B cell (primary cell): ENCODE measurements around the gene IQSEC3. TPM values are rescaled to one million over a fixed set of nuclear protein-coding genes. Genes with fewer than 3 reads are reported as not detected.

Source experiments
- ATAC-seq: fragments of 200-7000 bp; cut with Tn5 transposase; one replicate; pipeline ENCODE4 v1.10.0; 2021; ENCODE audit warnings: low read depth, mild to moderate bottlenecking, moderate number of reproducible peaks, moderate library complexity
- CTCF ChIA-PET: fragments of 350-600 bp; sonication (Branson Sonifier 250); formaldehyde crosslinking; loops from one replicate; lab custom pipeline; 2021; ENCODE audit warnings: antibody characterized with exemption, inconsistent platforms; lab: Charles Lee
- POLR2A ChIA-PET: fragments of 350-600 bp; sonication (Branson Sonifier 250); formaldehyde crosslinking; loops from one replicate; lab custom pipeline; 2021; ENCODE audit warnings: antibody characterized with exemption; lab: Charles Lee
- DNase-seq: peaks from one replicate; pipeline ENCODE4 v3.0.0; 2013
- H2AFZ ChIP-seq: 2 replicates; pipeline ENCODE4 v1.6.1; 2012; ENCODE audit warnings: mild to moderate bottlenecking, low read depth, low read length; ENCODE audit not compliant: insufficient read depth, poor library complexity, severe bottlenecking
- H3K27ac ChIP-seq, 2 donors: 1 replicate in 1 of 2; 2 replicates in 1 of 2; pipeline ENCODE4 v1.5.1; 2012 to 2013; ENCODE audit warnings: low read length in 2 of 2, mild to moderate bottlenecking in 2 of 2, moderate library complexity in 1 of 2
- H3K27me3 ChIP-seq, 4 experiments: fragments of 200-600 bp in 1 of 4; sonication (generic) in 1 of 4; replicated peaks in 1 of 4; 1 replicate in 2 of 4; 2 replicates in 2 of 4; pipeline versions ENCODE4 v1.6.1 to v1.7.0; 2013 to 2016; ENCODE audit warnings: low read length in 3 of 4, mild to moderate bottlenecking in 2 of 4, mixed read lengths in 1 of 4, moderate library complexity in 1 of 4; ENCODE audit not compliant: insufficient read depth in 4 of 4, control insufficient read depth in 3 of 4; ENCODE audit errors: control extremely low read depth in 1 of 4
- H3K36me3 ChIP-seq, 2 experiments: replicated peaks in 1 of 2; 1 replicate in 1 of 2; 2 replicates in 1 of 2; pipeline versions ENCODE4 v1.6.1 to v1.7.1; 2013; ENCODE audit warnings: low read length in 1 of 2; ENCODE audit not compliant: insufficient read depth in 2 of 2, control insufficient read depth in 1 of 2; ENCODE audit errors: control extremely low read depth in 1 of 2, extremely low read depth in 1 of 2
- H3K4me1 ChIP-seq, 2 donors: fragments of 200-600 bp in 1 of 2; sonication (generic) in 1 of 2; 1 replicate in 1 of 2; 2 replicates in 1 of 2; pipeline versions ENCODE4 v1.5.1 to v1.6.1; 2013 to 2017; ENCODE audit warnings: low read length in 2 of 2; ENCODE audit not compliant: control insufficient read depth in 2 of 2, insufficient read depth in 2 of 2
- H3K4me2 ChIP-seq: replicated peaks from 2 replicates; pipeline ENCODE3; 2012; ENCODE audit warnings: mild to moderate bottlenecking, low read depth, low read length; ENCODE audit not compliant: poor library complexity, severe bottlenecking
- H3K4me3 ChIP-seq, 5 experiments: fragments of 200-600 bp in 1 of 5; sonication (generic) in 1 of 5; 1 replicate in 3 of 5; 2 replicates in 2 of 5; pipeline versions ENCODE4 v1.5.1 to v1.7.0; 2011 to 2016; ENCODE audit warnings: low read length in 4 of 5, mild to moderate bottlenecking in 4 of 5, low read depth in 2 of 5, control low read depth in 1 of 5, moderate library complexity in 1 of 5; ENCODE audit not compliant: insufficient read depth in 1 of 5; ENCODE audit errors: control extremely low read depth in 1 of 5, extremely low read depth in 1 of 5
- H3K79me2 ChIP-seq: fragments of 200-600 bp; sonication (generic); one replicate; pipeline ENCODE4 v1.6.0; 2016; ENCODE audit warnings: low read length; ENCODE audit not compliant: control insufficient read depth, insufficient read depth
- H3K9ac ChIP-seq: fragments of 200-600 bp; sonication (generic); 2 replicates; pipeline ENCODE4 v1.6.1; 2017; ENCODE audit warnings: mild to moderate bottlenecking, low read length, moderate library complexity
- H3K9me3 ChIP-seq, 3 donors: one replicate each; pipeline versions ENCODE4 v1.6.1 to v1.7.1; 2013; ENCODE audit warnings: low read length in 2 of 3; ENCODE audit not compliant: control insufficient read depth in 2 of 3, insufficient read depth in 1 of 3; ENCODE audit errors: control extremely low read depth in 1 of 3
- H4K20me1 ChIP-seq: 2 replicates; pipeline ENCODE4 v1.6.0; 2012; ENCODE audit warnings: mild to moderate bottlenecking, low read length; ENCODE audit not compliant: insufficient read depth, control insufficient read depth, poor library complexity, severe bottlenecking
- H3K27ac Mint-ChIP-seq: one replicate; pipeline ENCODE4 v1.8.0; 2021; ENCODE audit warnings: mixed read lengths
- H3K27me3 Mint-ChIP-seq: one replicate; pipeline ENCODE4 v1.8.0; 2021; ENCODE audit warnings: mixed read lengths
- H3K4me1 Mint-ChIP-seq: one replicate; pipeline ENCODE4 v1.8.0; 2021; ENCODE audit warnings: mixed read lengths
- H3K4me3 Mint-ChIP-seq: one replicate; pipeline ENCODE4 v1.8.0; 2021; ENCODE audit warnings: mixed read lengths
- H3K9me3 Mint-ChIP-seq: one replicate; pipeline ENCODE4 v1.8.0; 2022; ENCODE audit warnings: mixed read lengths; ENCODE audit not compliant: insufficient read depth
- EZH2 ChIP-seq: IDR thresholded peaks from 2 replicates; pipeline ENCODE4 v1.6.1; 2012; ENCODE audit warnings: borderline replicate concordance, low read depth, mild to moderate bottlenecking, moderate library complexity, low read length; ENCODE audit not compliant: insufficient read depth, poor library complexity, severe bottlenecking
- WGBS: methylation state at CpG from one replicate; pipeline ENCODE4 v1.1.5; 2013; ENCODE audit warnings: missing lambda C conversion rate; ENCODE audit not compliant: insufficient coverage; 5-methylcytosine and 5-hydroxymethylcytosine counted together
- intact Hi-C: fragments of 100-400 bp; cut with micrococcal nuclease; formaldehyde crosslinking; loops from one replicate; pipeline ENCODE4 v1.10.0; 2022
- polyA plus RNA-seq: library from polyadenylated mRNA; depleted of rRNA; stranded (reverse); fragments of >200 nt; gene quantifications from 2 replicates; pipeline ENCODE4 v1.2.3, GENCODE V29; 2012
- total RNA-seq, 2 donors: library from RNA; stranded (reverse); fragments of 120-200 nt in 1 of 2; gene quantifications; 1 replicate in 1 of 2; 2 replicates in 1 of 2; pipeline versions ENCODE4 v1.2.3 to v1.2.4, GENCODE V29; 2013 to 2022
- TF ChIP-seq, protein P1 (sequence below): fragments of 200-600 bp; IDR thresholded peaks from one replicate; pipeline ENCODE4 v1.8.0; 2022; ENCODE audit warnings: antibody characterized with exemption, mild to moderate bottlenecking

The IQSEC3 gene
- total and polyA plus RNA-seq, 2 donors (not counting 1 experiment from before 2014, with no cell fraction given): 0.01 to 1.8 TPM

- H3K9ac ChIP-seq: no peak overlapping the region
- DNase-seq (no peak), ATAC-seq (no peak)
- H4K20me1 ChIP-seq: no peaks in the 10 kb centered on the region
- Mint-ChIP-seq H3K9me3 (no peaks in the 10 kb centered on the region), H3K27ac (no peak overlapping the region), H3K4me1 (peaks cover 7% of the 10 kb centered on the region), H3K27me3 (peaks cover 22% of the 10 kb centered on the region), H3K4me3 (no peak overlapping the region)
- POLR2A ChIA-PET: no interaction called here
- H3K9me3 ChIP-seq: no peaks in the 10 kb centered on the region
- TF ChIP-seq EZH2: no peak
- TF ChIP-seq, protein P1, sequence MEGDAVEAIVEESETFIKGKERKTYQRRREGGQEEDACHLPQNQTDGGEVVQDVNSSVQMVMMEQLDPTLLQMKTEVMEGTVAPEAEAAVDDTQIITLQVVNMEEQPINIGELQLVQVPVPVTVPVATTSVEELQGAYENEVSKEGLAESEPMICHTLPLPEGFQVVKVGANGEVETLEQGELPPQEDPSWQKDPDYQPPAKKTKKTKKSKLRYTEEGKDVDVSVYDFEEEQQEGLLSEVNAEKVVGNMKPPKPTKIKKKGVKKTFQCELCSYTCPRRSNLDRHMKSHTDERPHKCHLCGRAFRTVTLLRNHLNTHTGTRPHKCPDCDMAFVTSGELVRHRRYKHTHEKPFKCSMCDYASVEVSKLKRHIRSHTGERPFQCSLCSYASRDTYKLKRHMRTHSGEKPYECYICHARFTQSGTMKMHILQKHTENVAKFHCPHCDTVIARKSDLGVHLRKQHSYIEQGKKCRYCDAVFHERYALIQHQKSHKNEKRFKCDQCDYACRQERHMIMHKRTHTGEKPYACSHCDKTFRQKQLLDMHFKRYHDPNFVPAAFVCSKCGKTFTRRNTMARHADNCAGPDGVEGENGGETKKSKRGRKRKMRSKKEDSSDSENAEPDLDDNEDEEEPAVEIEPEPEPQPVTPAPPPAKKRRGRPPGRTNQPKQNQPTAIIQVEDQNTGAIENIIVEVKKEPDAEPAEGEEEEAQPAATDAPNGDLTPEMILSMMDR: no peak
- H3K36me3 ChIP-seq: no peaks in the 10 kb centered on the region
- no peak overlapping the region for H3K4me2 ChIP-seq
- WGBS: 96% methylated on average over 7 of the region's 20 CpGs
- no peak overlapping the region for H2AFZ ChIP-seq
- no peaks in the 10 kb centered on the region for H3K27me3 ChIP-seq
- H3K4me1 ChIP-seq: peaks cover 0 to 6% of the 10 kb centered on the region in 2 donors
- H3K27ac ChIP-seq: no peak overlapping the region
- CTCF ChIA-PET: no interaction called here
- H3K4me3 ChIP-seq: no peak overlapping the region
- intact Hi-C loops: no loop called here
- H3K79me2 ChIP-seq: no peaks in the 10 kb centered on the region
Measured at GRCh38 chr12:177980-178828, 111.6 kb downstream of the IQSEC3 start.

DNA sequence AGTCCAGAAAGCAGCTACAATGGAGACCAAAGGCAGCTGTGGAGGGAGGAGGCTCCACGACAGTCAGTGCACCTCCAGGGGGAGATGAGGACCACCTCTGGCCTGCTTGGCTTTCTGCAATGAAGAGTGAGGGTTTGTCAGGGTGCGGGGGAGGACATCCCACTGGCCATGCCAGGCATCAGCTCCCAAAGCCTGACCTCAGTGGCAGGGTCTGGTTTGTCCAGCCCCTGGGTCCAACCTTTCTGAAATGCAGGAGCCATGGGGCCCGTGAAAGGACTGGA, 112.2 kb downstream of the IQSEC3 start:
- Histone ChIP-seq H4K20me1 (no peaks in the 10 kb centered on the region), H3K4me3 (no peak overlapping the region), H3K4me1 (peaks cover 0 to 6% of the 10 kb centered on the region in 2 donors), H3K27ac (no peak overlapping the region), H3K27me3 (no peaks in the 10 kb centered on the region), H3K4me2 (no peak overlapping the region), H3K9me3 (no peaks in the 10 kb centered on the region), H3K9ac (no peak overlapping the region), H3K36me3 (no peaks in the 10 kb centered on the region), H2AFZ (no peak overlapping the region), H3K79me2 (no peaks in the 10 kb centered on the region)
- peaks cover 7% of the 10 kb centered on the region for H3K4me1 Mint-ChIP-seq
- 84% methylated on average over 3 of the region's 3 CpGs for WGBS
- no peak overlapping the region for H3K27ac Mint-ChIP-seq
- H3K4me3 Mint-ChIP-seq: no peak overlapping the region
- no peaks in the 10 kb centered on the region for H3K9me3 Mint-ChIP-seq
- no peak for TF ChIP-seq EZH2
- TF ChIP-seq, protein P1: no peak
- DNase-seq: no peak
- H3K27me3 Mint-ChIP-seq: peaks cover 22% of the 10 kb centered on the region
- no peak for ATAC-seq
- ChIA-PET CTCF (no interaction called here), POLR2A (no interaction called here)
- intact Hi-C loops: no loop called here
